Stimulated activated CD8-positive, alpha-beta memory T cell treated with anti-CD3 and anti-CD28 coated beads, Interleukin-15, amount 100 ng/mL, for 1 hour (primary cell): ENCODE results near the gene FBP2.
A peak's percentile ranks its signal among the peaks of the same experiment; 100 is the strongest.
"Not testable (repeated sequence)": the region's sequence is repeated elsewhere in the genome, so short reads cannot be mapped to it uniquely, and the experiment has no call there.

ENCODE experiments used
- DNase-seq: peaks from one replicate; pipeline ENCODE4 v3.0.0-alpha.2; 2020; ENCODE audit warnings: low read depth

The FBP2 gene

GRCh38 chr9:94606646-94607422 is 13.2 kb upstream of the FBP2 start:
- DNase-seq = no peak

GRCh38 chr9:94603259-94604160 is 9.9 kb upstream of the FBP2 start:
- DNase-seq = peak; percentile 32

- no peak for DNase-seq
These were observed 9.0 kb upstream of the FBP2 start for GRCh38 chr9:94602666-94603065.

GRCh38 chr9:94600715-94601114 is 7.1 kb upstream of the FBP2 start:
- DNase-seq = no peak

GRCh38 chr9:94600258-94600657 is 6.6 kb upstream of the FBP2 start:
- no peak for DNase-seq

- DNase-seq = no peak
These were observed 5.5 kb upstream of the FBP2 start for GRCh38 chr9:94599102-94599501.

GRCh38 chr9:94592683-94593082 is 941 bp downstream of the FBP2 start:
- DNase-seq = not testable (repeated sequence)

GRCh38 chr9:94591876-94592275 is 1.7 kb downstream of the FBP2 start:
- no peak for DNase-seq

- DNase-seq = not testable (repeated sequence)
These were observed 2.5 kb downstream of the FBP2 start for GRCh38 chr9:94591046-94591545.

GRCh38 chr9:94588681-94589080 is 4.9 kb downstream of the FBP2 start:
- no peak for DNase-seq

GRCh38 chr9:94586814-94587213 is 6.8 kb downstream of the FBP2 start:
- DNase-seq = no peak

GRCh38 chr9:94586316-94586715 is 7.3 kb downstream of the FBP2 start:
- DNase-seq = no peak

GRCh38 chr9:94584555-94584954 is 9.1 kb downstream of the FBP2 start:
- no peak for DNase-seq

GRCh38 chr9:94581728-94582127 is 11.9 kb downstream of the FBP2 start:
- no peak for DNase-seq

- no peak for DNase-seq
These were observed 16.1 kb downstream of the FBP2 start for GRCh38 chr9:94577571-94577970.

GRCh38 chr9:94577036-94577435 is 16.6 kb downstream of the FBP2 start:
- no peak for DNase-seq

GRCh38 chr9:94576131-94576530 is 17.5 kb downstream of the FBP2 start:
- no peak for DNase-seq

GRCh38 chr9:94568972-94569712 is 24.5 kb downstream of the FBP2 start:
- no peak for DNase-seq

- DNase-seq = no peak
These were observed 25.3 kb downstream of the FBP2 start for GRCh38 chr9:94568250-94568889.

GRCh38 chr9:94567271-94567670 is 26.4 kb downstream of the FBP2 start:
- no peak for DNase-seq

GRCh38 chr9:94566550-94566949 is 27.1 kb downstream of the FBP2 start:
- no peak for DNase-seq

- DNase-seq = not testable (repeated sequence)
These were observed 29.3 kb downstream of the FBP2 start for GRCh38 chr9:94564279-94564678.
